ENCODE measurements around the gene SNX15. TPM values are rescaled to one million over a fixed set of nuclear protein-coding genes. Genes with fewer than 3 reads are reported as not detected.

Gene SNX15
- total and polyA plus RNA-seq, 3 donors from 2014 or later, result 15.6 to 22.5 (median 17.0) TPM

DNA sequence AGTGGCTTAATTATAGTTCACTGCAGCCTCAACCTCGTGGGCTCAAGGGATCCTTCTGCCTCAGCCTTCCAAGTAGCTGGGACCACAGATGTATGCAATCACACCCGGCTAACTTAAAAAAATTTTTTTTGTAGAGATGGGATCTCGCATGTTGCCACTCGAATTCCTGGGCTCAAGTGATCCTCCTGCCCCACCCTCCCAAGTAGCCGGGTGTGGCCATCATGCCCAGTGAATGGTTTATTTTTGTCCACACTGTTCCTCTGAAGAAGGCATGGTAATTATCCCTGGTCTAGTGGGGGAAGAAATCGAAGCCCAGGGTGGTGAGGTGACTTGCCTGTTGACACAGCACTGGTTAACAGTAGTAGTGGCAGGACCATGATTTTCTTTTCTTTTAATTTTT, 15.7 kb downstream of the SNX15 start:
- Histone ChIP-seq H3K9me3 (no peaks in the 10 kb centered on the region), H3K4me1 (peaks cover 4% of the 10 kb centered on the region), H3K36me3 (ENCODE audit: low read depth, missing control alignments) (no peaks in the 10 kb centered on the region), H3K27ac (no peak overlapping the region), H3K27me3 (no peaks in the 10 kb centered on the region), H3K4me3 (no peak overlapping the region)
- WGBS, 2 donors, result 85 to 94% methylated on average over 6 of the region's 6 CpGs
- TF ChIP-seq, protein P1, sequence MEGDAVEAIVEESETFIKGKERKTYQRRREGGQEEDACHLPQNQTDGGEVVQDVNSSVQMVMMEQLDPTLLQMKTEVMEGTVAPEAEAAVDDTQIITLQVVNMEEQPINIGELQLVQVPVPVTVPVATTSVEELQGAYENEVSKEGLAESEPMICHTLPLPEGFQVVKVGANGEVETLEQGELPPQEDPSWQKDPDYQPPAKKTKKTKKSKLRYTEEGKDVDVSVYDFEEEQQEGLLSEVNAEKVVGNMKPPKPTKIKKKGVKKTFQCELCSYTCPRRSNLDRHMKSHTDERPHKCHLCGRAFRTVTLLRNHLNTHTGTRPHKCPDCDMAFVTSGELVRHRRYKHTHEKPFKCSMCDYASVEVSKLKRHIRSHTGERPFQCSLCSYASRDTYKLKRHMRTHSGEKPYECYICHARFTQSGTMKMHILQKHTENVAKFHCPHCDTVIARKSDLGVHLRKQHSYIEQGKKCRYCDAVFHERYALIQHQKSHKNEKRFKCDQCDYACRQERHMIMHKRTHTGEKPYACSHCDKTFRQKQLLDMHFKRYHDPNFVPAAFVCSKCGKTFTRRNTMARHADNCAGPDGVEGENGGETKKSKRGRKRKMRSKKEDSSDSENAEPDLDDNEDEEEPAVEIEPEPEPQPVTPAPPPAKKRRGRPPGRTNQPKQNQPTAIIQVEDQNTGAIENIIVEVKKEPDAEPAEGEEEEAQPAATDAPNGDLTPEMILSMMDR (IDR thresholded peaks at IDR 0.05), result no peak
- TF ChIP-seq POLR2A (IDR thresholded peaks at IDR 0.05), result no peak
- intact Hi-C loops (cut with DNase I; ENCODE audit: low total_unique reads), result no loop called here
- no peak for DNase-seq

DNA sequence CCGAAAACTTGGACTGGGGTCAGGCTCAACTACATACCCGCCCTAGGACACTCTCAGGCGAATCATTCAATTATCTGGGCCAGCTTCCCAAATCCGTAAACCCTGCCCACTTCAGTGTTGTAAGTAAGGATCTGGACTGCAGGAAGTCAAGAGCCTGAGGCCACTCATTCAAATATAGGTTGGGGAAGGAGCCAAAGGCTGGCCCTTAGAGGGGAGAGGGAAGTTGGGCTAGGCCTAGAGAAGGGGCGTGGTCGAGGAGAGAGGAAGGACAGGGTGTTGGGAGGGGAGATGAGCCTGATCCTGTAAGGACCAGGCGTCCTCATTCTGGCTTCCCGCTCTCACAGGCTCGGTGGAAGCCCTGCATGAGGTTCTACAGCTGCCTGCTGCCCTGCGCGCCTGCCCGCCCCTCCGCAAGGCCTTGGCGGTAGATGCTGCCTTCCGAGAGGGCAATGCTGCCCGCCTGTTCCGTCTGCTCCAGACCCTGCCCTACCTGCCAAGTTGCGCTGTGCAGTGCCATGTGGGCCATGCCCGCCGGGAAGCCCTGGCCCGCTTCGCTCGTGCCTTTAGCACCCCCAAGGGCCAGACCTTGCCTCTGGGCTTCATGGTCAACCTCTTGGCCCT, 16.8 kb downstream of the SNX15 start:
- Histone ChIP-seq H3K4me1 (peaks cover 9% of the 10 kb centered on the region), H3K9me3 (no peaks in the 10 kb centered on the region), H3K27me3 (no peaks in the 10 kb centered on the region), H3K4me3 (no peak overlapping the region), H3K27ac (no peak overlapping the region), H3K36me3 (ENCODE audit: low read depth, missing control alignments) (no peaks in the 10 kb centered on the region)
- no peak for TF ChIP-seq POLR2A (IDR thresholded peaks at IDR 0.05)
- TF ChIP-seq, protein P1 (IDR thresholded peaks at IDR 0.05), result no peak
- no peak for DNase-seq
- 88 to 94% methylated on average over 11 to 23 of the region's 23 CpGs for WGBS, 2 donors
- intact Hi-C loops (cut with DNase I; ENCODE audit: low total_unique reads), result no loop called here

DNA sequence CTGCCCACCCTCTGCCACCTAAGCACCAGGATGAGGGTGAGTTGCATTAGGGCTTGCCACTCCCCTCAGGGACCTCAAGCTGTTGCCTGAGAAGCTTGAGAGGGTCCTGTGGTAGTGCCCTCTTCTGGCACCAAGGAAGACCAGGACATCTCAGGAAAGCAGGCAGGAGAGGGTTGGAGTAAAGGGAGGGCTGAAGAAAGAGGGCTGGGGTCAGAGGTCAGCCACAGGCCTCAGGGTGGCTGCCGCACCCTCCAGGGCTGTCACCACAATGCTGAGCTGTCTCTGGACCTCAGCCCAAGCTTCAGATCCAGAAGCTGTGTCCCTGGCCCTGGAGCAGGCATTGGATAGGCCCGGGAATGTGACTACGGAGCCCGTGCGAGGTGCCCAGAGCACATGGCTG, 17.8 kb downstream of the SNX15 start:
- Histone ChIP-seq H3K27ac (no peak overlapping the region), H3K27me3 (no peaks in the 10 kb centered on the region), H3K36me3 (ENCODE audit: low read depth, missing control alignments) (no peaks in the 10 kb centered on the region), H3K4me1 (peaks cover 9% of the 10 kb centered on the region), H3K4me3 (no peak overlapping the region), H3K9me3 (no peaks in the 10 kb centered on the region)
- intact Hi-C loops (cut with DNase I; ENCODE audit: low total_unique reads), result no loop called here
- no peak for DNase-seq
- 90 to 100% methylated on average over 2 to 5 of the region's 5 CpGs for WGBS, 2 donors
- TF ChIP-seq, protein P1 (IDR thresholded peaks at IDR 0.05), result no peak
- no peak for TF ChIP-seq POLR2A (IDR thresholded peaks at IDR 0.05)

DNA sequence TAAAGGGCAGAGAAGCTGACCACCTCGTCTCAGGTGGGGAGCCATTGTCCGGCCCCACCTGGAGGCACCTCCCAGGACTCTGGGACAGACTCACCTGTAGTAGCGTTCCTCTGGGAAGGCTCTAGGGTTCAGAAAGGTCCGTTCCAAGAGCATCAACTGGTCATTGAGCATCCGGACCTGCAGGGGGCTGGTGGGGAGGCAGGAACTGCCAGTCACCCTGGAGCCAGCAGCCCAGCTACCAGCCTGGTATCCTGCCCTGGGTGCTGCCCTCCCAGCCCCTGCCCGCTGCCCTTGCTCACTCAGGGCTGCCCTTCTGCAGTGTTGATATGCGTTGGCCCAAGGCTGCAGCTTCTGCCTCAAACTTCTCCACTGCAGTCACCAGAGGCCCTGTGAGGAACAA, 18.5 kb downstream of the SNX15 start:
- WGBS, 2 donors, result 91 to 97% methylated on average over 5 to 7 of the region's 7 CpGs
- no peaks in the 10 kb centered on the region for H3K9me3 ChIP-seq
- no peak overlapping the region for H3K27ac ChIP-seq
- no peak for DNase-seq
- intact Hi-C loops (cut with DNase I; ENCODE audit: low total_unique reads), result no loop called here
- peaks cover 6% of the 10 kb centered on the region for H3K4me1 ChIP-seq
- no peak overlapping the region for H3K4me3 ChIP-seq
- no peaks in the 10 kb centered on the region for H3K36me3 ChIP-seq (ENCODE audit: low read depth, missing control alignments)
- TF ChIP-seq POLR2A (IDR thresholded peaks at IDR 0.05), result no peak
- TF ChIP-seq, protein P1 (IDR thresholded peaks at IDR 0.05), result no peak
- H3K27me3 ChIP-seq, result no peaks in the 10 kb centered on the region

Data from testis (tissue), 3 donors.